ENCODE results near the gene PCSK7. TPM values are rescaled to one million over a fixed set of nuclear protein-coding genes. Genes with fewer than 3 reads are reported as not detected.

PCSK7 gene
- total and polyA plus RNA-seq, 4 donors = 7.3 to 32.3 (median 16.2) TPM

GRCh38 chr11:117187007-117187406 lies 44.9 kb downstream of the PCSK7 start:
- WGBS = 79% methylated on average over 6 of the region's 6 CpGs

More at GRCh38 chr11:117187007-117187406, 44.9 kb downstream of the PCSK7 start:
- no peaks in the 10 kb centered on the region for H3K9me3 ChIP-seq (ENCODE audit: control insufficient read depth in 4 of 4, low read length in 3 of 4)
- no peak overlapping the region for H3K27ac ChIP-seq (ENCODE audit: low read depth in 1 of 2, low read length in 2 of 2)
- peaks cover 15 to 75% (median 26%) of the 10 kb centered on the region in 4 donors for H3K36me3 ChIP-seq (ENCODE audit: control insufficient read depth in 4 of 4, insufficient read depth in 3 of 4, low read depth in 1 of 4, low read length in 3 of 4)
- no peaks in the 10 kb centered on the region for H3K27me3 ChIP-seq (ENCODE audit: control insufficient read depth in 4 of 4, insufficient read depth in 4 of 4, low read length in 3 of 4)
- no peak overlapping the region for H3K4me3 ChIP-seq (ENCODE audit: low read depth in 1 of 3, low read length in 3 of 3)
- peaks cover 0 to 3% (median 0%) of the 10 kb centered on the region in 4 donors for H3K4me1 ChIP-seq (ENCODE audit: control insufficient read depth in 4 of 4, insufficient read depth in 4 of 4, low read length in 3 of 4)
- TF ChIP-seq HNF4A (conservative IDR thresholded peaks at IDR 0.05) (no peak), ZBTB33 (IDR thresholded peaks at IDR 0.05) (no peak), RAD21 (IDR thresholded peaks at IDR 0.05) (no peak), REST (IDR thresholded peaks at IDR 0.05) (no peak), JUND (IDR thresholded peaks at IDR 0.05) (no peak), SP1 (IDR thresholded peaks at IDR 0.05) (no peak), MAX (IDR thresholded peaks at IDR 0.05) (no peak), FOXA2 (IDR thresholded peaks at IDR 0.05) (no peak), CTCF (IDR thresholded peaks at IDR 0.05; ENCODE audit: low read depth, low read length, missing input control) (no peak), ATF3 (IDR thresholded peaks at IDR 0.05) (no peak), FOXA1 (IDR thresholded peaks at IDR 0.05) (no peak), EGR1 (IDR thresholded peaks at IDR 0.05; ENCODE audit: low read depth in 2 of 2) (no peak), TAF1 (conservative IDR thresholded peaks at IDR 0.05) (no peak), NR2F2 (IDR thresholded peaks at IDR 0.05) (no peak), RXRA (IDR thresholded peaks at IDR 0.05) (no peak), GABPA (IDR thresholded peaks at IDR 0.05 in 1 of 2, conservative IDR thresholded peaks at IDR 0.05 in 1 of 2) (no peak), HNF4G (IDR thresholded peaks at IDR 0.05) (no peak), YY1 (IDR thresholded peaks at IDR 0.05) (no peak)
- no peak overlapping the region for H3K9ac ChIP-seq (ENCODE audit: low read depth in 1 of 2, low read length in 2 of 2)
- no peak for DNase-seq (ENCODE audit: low spot score)
